ENCODE results near the gene TSEN54.

DNA sequence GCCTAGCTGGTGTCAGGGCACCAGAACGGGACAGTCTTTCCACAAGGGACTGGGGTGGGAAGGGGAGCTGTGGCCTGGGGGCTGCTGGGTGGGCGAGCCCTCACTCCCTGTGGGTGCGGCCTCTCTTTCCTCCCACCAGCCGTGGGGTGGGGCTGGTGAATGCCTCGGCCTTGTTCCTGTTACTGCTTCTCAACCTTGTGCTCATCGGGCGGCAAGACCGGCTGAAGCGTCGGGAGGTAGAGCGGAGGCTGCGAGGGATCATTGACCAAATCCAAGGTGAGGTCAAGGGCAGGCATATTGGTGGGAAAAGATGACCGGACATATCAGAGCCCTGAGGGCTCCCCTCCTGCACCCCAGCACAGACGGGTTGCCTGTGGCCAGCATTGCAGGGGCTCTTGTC, 30.2 kb upstream of the TSEN54 start:
- TF ChIP-seq EZH2 (IDR thresholded peaks at IDR 0.05) (no peak), POLR2AphosphoS5 (IDR thresholded peaks at IDR 0.05; ENCODE audit: borderline replicate concordance, low read depth, low read length) (no peak), FOXP2 (optimal IDR thresholded peaks at IDR 0.05; ENCODE audit: control extremely low read depth, extremely low read length, insufficient read depth) (no peak)

All from SK-N-MC (cell line).